ENCODE results near the gene RNF44.

Gene RNF44

DNA sequence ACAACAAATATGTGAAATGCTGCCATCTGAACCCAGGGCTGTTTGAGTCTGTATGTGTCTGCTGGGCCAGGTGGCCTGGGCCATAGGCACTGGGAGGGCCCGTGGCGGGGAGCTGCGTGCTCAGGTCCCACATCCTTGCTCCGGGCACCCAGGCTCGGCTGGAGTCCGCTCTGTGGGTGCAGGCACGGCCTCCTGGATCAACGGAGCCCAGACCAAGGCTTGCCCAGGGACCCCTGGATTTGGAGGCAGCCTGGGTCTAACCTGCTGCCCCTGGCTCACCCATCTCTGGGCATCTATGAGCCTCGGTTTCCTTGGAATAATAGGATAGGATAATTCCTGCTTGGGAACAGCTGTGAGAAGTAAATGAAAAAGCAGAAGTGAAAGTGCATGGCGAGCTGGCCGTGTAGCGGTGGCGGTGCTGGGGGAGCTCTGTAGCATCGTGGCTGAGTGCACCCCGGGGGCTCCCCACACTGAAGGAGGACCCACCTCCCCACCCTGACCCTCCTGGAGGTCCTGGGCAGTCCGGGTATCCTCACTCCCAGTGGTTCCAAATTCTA lies 13.2 kb upstream of the RNF44 start:
- H3K4me1 Mint-ChIP-seq = peaks cover 35% of the 10 kb centered on the region
- H3K9me3 Mint-ChIP-seq = no peaks in the 10 kb centered on the region
- H3K27me3 Mint-ChIP-seq (ENCODE audit: low read depth, poor library complexity) = peaks cover 4% of the 10 kb centered on the region
- TF ChIP-seq, protein P1, sequence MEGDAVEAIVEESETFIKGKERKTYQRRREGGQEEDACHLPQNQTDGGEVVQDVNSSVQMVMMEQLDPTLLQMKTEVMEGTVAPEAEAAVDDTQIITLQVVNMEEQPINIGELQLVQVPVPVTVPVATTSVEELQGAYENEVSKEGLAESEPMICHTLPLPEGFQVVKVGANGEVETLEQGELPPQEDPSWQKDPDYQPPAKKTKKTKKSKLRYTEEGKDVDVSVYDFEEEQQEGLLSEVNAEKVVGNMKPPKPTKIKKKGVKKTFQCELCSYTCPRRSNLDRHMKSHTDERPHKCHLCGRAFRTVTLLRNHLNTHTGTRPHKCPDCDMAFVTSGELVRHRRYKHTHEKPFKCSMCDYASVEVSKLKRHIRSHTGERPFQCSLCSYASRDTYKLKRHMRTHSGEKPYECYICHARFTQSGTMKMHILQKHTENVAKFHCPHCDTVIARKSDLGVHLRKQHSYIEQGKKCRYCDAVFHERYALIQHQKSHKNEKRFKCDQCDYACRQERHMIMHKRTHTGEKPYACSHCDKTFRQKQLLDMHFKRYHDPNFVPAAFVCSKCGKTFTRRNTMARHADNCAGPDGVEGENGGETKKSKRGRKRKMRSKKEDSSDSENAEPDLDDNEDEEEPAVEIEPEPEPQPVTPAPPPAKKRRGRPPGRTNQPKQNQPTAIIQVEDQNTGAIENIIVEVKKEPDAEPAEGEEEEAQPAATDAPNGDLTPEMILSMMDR (IDR thresholded peaks at IDR 0.05) = no peak
- H3K27ac Mint-ChIP-seq = no peak overlapping the region
- no peaks in the 10 kb centered on the region for H3K36me3 Mint-ChIP-seq (ENCODE audit: low read depth)
- no peak for DNase-seq
- H3K4me3 Mint-ChIP-seq = no peak overlapping the region

DNA sequence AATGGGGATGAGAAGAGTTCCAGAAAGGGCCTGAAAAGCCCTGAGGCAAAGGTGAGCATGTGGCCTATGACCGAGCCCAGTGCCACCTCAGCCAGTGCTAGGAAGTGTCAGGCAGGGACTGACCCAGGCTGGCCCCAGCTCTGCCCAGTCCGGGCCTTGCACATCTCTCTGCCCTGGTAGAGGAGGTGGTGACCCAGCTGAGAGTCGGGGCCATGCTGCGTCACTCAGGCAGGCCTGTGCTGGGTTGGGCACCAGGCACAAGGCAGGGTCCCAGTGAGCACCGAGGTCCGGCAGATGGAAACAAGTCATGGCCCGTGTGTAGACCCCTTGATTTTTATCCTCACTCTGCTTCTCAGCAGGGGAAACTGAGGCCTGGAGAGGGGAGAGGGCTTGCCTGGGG lies 12.7 kb upstream of the RNF44 start:
- Mint-ChIP-seq H3K9me3 (no peaks in the 10 kb centered on the region), H3K27ac (no peak overlapping the region), H3K4me1 (peaks cover 32% of the 10 kb centered on the region), H3K27me3 (ENCODE audit: low read depth, poor library complexity) (peaks cover 4% of the 10 kb centered on the region), H3K36me3 (ENCODE audit: low read depth) (no peaks in the 10 kb centered on the region), H3K4me3 (no peak overlapping the region)
- no peak for DNase-seq
- TF ChIP-seq, protein P1 (IDR thresholded peaks at IDR 0.05) = no peak

DNA sequence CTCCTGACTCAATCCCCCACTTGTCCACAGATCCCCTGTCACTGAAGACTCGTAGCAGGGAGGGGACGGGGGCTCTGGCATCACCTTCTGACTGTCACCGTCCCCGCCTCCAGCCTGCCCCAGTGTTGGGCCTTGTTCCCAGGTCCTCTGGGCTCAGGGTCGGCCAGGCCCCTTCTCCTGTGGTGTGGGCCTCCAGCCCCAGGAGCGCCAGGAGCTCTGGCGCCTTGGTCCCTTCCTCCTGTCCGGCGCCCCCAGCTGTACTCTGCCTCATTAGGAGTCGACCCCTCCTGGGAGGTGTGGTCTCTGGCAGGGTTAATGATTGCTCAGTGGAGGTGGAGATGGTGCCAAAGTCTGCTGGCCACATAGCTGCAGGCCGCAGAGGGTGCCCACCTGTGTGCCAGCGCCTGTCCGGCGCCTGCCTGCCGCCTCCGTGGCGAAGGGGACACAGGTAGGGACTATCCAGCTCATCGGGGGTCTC lies 11.8 kb upstream of the RNF44 start, which contains the start of gene CDHR2:
TSS of gene CDHR2 (plus strand) at position 376 of the 478 bp plus-strand sequence. CDS start 16,011 bp downstream, outside the sequence.
- Mint-ChIP-seq H3K36me3 (ENCODE audit: low read depth) (no peaks in the 10 kb centered on the region), H3K9me3 (no peaks in the 10 kb centered on the region), H3K4me1 (peaks cover 33% of the 10 kb centered on the region), H3K27me3 (ENCODE audit: low read depth, poor library complexity) (peaks cover 13% of the 10 kb centered on the region), H3K4me3 (no peak within 1 kb of the TSS), H3K27ac (no peak within 1 kb of the TSS)
- DNase-seq = no peak
- TF ChIP-seq, protein P1 (IDR thresholded peaks at IDR 0.05) = no peak

DNA sequence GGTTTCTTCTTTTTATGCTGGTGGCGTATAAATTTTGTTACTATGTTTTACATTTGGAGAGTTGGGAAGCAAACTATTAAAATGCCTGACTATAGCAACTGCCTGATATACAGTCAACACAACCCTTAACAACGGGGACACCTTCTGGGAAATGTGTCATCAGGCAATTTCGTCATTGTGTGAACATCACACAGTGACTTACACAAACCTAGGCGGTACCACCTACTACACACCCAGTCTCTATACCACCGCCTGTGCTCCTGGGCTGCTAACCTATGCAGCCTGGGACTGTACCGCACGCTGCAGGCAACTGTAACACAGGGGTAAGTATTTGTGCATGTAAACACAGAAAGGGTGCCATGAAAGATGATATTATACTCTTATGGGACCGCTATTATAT lies 10.6 kb upstream of the RNF44 start:
- Mint-ChIP-seq H3K4me1 (peaks cover 26% of the 10 kb centered on the region), H3K36me3 (ENCODE audit: low read depth) (no peaks in the 10 kb centered on the region), H3K27ac (no peak overlapping the region), H3K9me3 (no peaks in the 10 kb centered on the region), H3K4me3 (no peak overlapping the region), H3K27me3 (ENCODE audit: low read depth, poor library complexity) (peaks cover 16% of the 10 kb centered on the region)
- no peak for DNase-seq
- TF ChIP-seq, protein P1 (IDR thresholded peaks at IDR 0.05) = no peak

DNA sequence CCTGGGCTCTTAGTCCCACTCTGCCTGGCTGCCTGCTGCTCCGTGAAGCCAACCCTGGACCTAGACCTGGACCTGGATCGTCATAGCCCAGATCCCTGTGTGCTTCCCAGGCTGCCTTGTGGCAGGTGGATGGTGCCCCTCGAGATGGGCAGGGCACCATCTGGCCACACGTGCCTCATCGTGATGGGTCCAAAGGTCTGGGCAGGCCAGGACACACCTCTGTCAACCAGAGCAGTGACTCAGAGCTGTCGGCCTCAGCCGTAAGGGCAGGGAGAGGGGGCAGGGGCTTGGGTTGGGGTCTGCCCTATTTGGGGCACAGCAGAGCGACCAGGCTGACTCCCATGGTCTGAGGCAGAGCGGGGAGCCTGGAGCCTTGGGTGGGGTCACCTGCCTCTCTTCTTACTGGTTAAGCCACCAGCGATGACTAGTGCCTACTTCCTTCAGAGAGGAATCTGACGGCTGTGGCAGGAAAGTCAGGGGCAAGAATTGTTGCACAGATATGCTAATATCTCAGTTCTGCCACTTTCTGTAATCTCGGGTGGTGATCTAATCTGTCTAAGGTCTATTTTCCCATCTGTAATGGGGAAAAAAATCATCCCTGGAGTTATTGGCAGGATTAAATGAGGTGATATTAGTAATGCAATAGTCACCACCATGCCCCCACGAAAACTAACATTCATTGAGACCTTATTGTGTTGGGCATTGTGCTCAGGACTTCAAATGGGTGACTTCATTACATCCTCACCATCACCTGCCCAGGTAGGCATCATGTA lies 8.7 kb upstream of the RNF44 start:
- no peak overlapping the region for H3K27ac Mint-ChIP-seq
- H3K4me3 Mint-ChIP-seq = no peak overlapping the region
- TF ChIP-seq, protein P1 (IDR thresholded peaks at IDR 0.05) = no peak
- DNase-seq = no peak
- H3K36me3 Mint-ChIP-seq (ENCODE audit: low read depth) = no peaks in the 10 kb centered on the region
- peaks cover 14% of the 10 kb centered on the region for H3K27me3 Mint-ChIP-seq (ENCODE audit: low read depth, poor library complexity)
- H3K9me3 Mint-ChIP-seq = no peaks in the 10 kb centered on the region
- H3K4me1 Mint-ChIP-seq = peaks cover 35% of the 10 kb centered on the region
